Measurements from ENCODE around the gene NELFE. TPM values are rescaled to one million over a fixed set of nuclear protein-coding genes. Genes with fewer than 3 reads are reported as not detected.
A peak's percentile ranks its signal among the peaks of the same experiment; 100 is the strongest.
"Not testable (repeated sequence)": the region's sequence is repeated elsewhere in the genome, so short reads cannot be mapped to it uniquely, and the experiment has no call there.

The NELFE gene
- total RNA-seq, 1 donor from 2014 or later, result 129 TPM

- Histone ChIP-seq H3K9ac (no peak overlapping the region), H3F3A (ENCODE audit: low read depth) (peaks cover 27% of the 10 kb centered on the region), H3K36me3 (no peaks in the 10 kb centered on the region), H2AFZ (replicated peaks) (no peak overlapping the region), H3K27ac (no peak overlapping the region), H3K4me3 (no peak overlapping the region), H3K27me3 (no peaks in the 10 kb centered on the region), H4K20me1 (ENCODE audit: low read depth) (no peaks in the 10 kb centered on the region), H3K4me2 (no peak overlapping the region), H3K79me2 (ENCODE audit: low read depth) (no peaks in the 10 kb centered on the region), H3K9me3 (ENCODE audit: low read depth) (no peaks in the 10 kb centered on the region), H3K4me1 (peaks cover 27% of the 10 kb centered on the region)
- H3K4me3 Mint-ChIP-seq, result no peak overlapping the region
- TF ChIP-seq EZH2phosphoT487 (IDR thresholded peaks at IDR 0.05) (no peak), CTCF (IDR thresholded peaks at IDR 0.05) (no peak), EZH2 (IDR thresholded peaks at IDR 0.05) (no peak)
- H3K27ac Mint-ChIP-seq, result no peak overlapping the region
- no peaks in the 10 kb centered on the region for H3K36me3 Mint-ChIP-seq
- H3K4me1 Mint-ChIP-seq, result peaks cover 22% of the 10 kb centered on the region
- H3K9me3 Mint-ChIP-seq, result no peaks in the 10 kb centered on the region
- peaks cover 6% of the 10 kb centered on the region for H3K27me3 Mint-ChIP-seq (ENCODE audit: insufficient read depth, low read depth)
- peak; percentile 33 for DNase-seq (ENCODE audit: low spot score)
Measured at GRCh38 chr6:31907158-31907813, 51.5 kb downstream of the NELFE start.

GRCh38 chr6:31906727-31907126 is 52.0 kb downstream of the NELFE start:
- Histone ChIP-seq H3F3A (ENCODE audit: low read depth) (peaks cover 27% of the 10 kb centered on the region), H2AFZ (replicated peaks) (peak overlapping the region; percentile 85), H3K4me2 (peak overlapping the region; percentile 69), H3K27ac (peak overlapping the region; percentile 53), H3K4me1 (peaks cover 27% of the 10 kb centered on the region)
- Mint-ChIP-seq H3K4me1 (peaks cover 18% of the 10 kb centered on the region), H3K27ac (peak overlapping the region; percentile 81)
- H3K27me3 Mint-ChIP-seq (ENCODE audit: insufficient read depth, low read depth); H3K9me3 ChIP-seq (ENCODE audit: low read depth); H3K79me2 ChIP-seq (ENCODE audit: low read depth); H3K27me3 ChIP-seq; H4K20me1 ChIP-seq (ENCODE audit: low read depth); H3K36me3 ChIP-seq; DNase-seq (ENCODE audit: low spot score); H3K4me3 Mint-ChIP-seq; H3K4me3 ChIP-seq; H3K9ac ChIP-seq; H3K36me3 Mint-ChIP-seq; H3K9me3 Mint-ChIP-seq: not testable (repeated sequence)

GRCh38 chr6:31906122-31906521 is 52.6 kb downstream of the NELFE start:
- Histone ChIP-seq H3F3A (ENCODE audit: low read depth) (peaks cover 33% of the 10 kb centered on the region), H3K27ac (peak overlapping the region; percentile 53), H3K9ac (no peak overlapping the region), H3K9me3 (ENCODE audit: low read depth) (no peaks in the 10 kb centered on the region), H4K20me1 (ENCODE audit: low read depth) (peaks cover 2% of the 10 kb centered on the region), H3K4me3 (no peak overlapping the region), H3K36me3 (no peaks in the 10 kb centered on the region), H3K4me2 (peak overlapping the region; percentile 69), H3K27me3 (no peaks in the 10 kb centered on the region), H2AFZ (replicated peaks) (peak overlapping the region; percentile 85), H3K4me1 (peaks cover 27% of the 10 kb centered on the region), H3K79me2 (ENCODE audit: low read depth) (peaks cover 5% of the 10 kb centered on the region)
- H3K9me3 Mint-ChIP-seq, result no peaks in the 10 kb centered on the region
- H3K4me1 Mint-ChIP-seq, result peaks cover 18% of the 10 kb centered on the region
- peak; percentile 71 for DNase-seq (ENCODE audit: low spot score)
- no peaks in the 10 kb centered on the region for H3K36me3 Mint-ChIP-seq
- peak overlapping the region; percentile 81 for H3K27ac Mint-ChIP-seq
- H3K27me3 Mint-ChIP-seq (ENCODE audit: insufficient read depth, low read depth), result peaks cover 6% of the 10 kb centered on the region
- peak overlapping the region; percentile 6 for H3K4me3 Mint-ChIP-seq
- TF ChIP-seq CTCF (IDR thresholded peaks at IDR 0.05), result no peak
- TF ChIP-seq EZH2 (IDR thresholded peaks at IDR 0.05), result no peak
- TF ChIP-seq EZH2phosphoT487 (IDR thresholded peaks at IDR 0.05), result no peak

GRCh38 chr6:31905041-31905440 is 53.7 kb downstream of the NELFE start:
- no peak for TF ChIP-seq EZH2phosphoT487 (IDR thresholded peaks at IDR 0.05)
- no peak for TF ChIP-seq EZH2 (IDR thresholded peaks at IDR 0.05)
- no peak for TF ChIP-seq CTCF (IDR thresholded peaks at IDR 0.05)
- no peak overlapping the region for H3K4me2 ChIP-seq
- no peak for DNase-seq (ENCODE audit: low spot score)

More at GRCh38 chr6:31905041-31905440, 53.7 kb downstream of the NELFE start:
- Histone ChIP-seq H3K27me3 (no peaks in the 10 kb centered on the region), H2AFZ (replicated peaks) (no peak overlapping the region), H3K4me1 (peaks cover 33% of the 10 kb centered on the region), H3K9ac (no peak overlapping the region), H3K79me2 (ENCODE audit: low read depth) (peaks cover 16% of the 10 kb centered on the region), H3K9me3 (ENCODE audit: low read depth) (no peaks in the 10 kb centered on the region), H3K36me3 (no peaks in the 10 kb centered on the region), H3K4me3 (no peak overlapping the region), H3F3A (ENCODE audit: low read depth) (peaks cover 37% of the 10 kb centered on the region), H3K27ac (no peak overlapping the region), H4K20me1 (ENCODE audit: low read depth) (peaks cover 6% of the 10 kb centered on the region)
- H3K27me3 Mint-ChIP-seq (ENCODE audit: insufficient read depth, low read depth), result peaks cover 6% of the 10 kb centered on the region
- H3K4me3 Mint-ChIP-seq, result no peak overlapping the region
- no peak overlapping the region for H3K27ac Mint-ChIP-seq
- no peaks in the 10 kb centered on the region for H3K9me3 Mint-ChIP-seq
- H3K36me3 Mint-ChIP-seq, result no peaks in the 10 kb centered on the region
- H3K4me1 Mint-ChIP-seq, result peaks cover 16% of the 10 kb centered on the region

Measured in neural progenitor cell (in vitro differentiated cells).